ENCODE data around the gene SMIM24. TPM values are rescaled to one million over a fixed set of nuclear protein-coding genes. Genes with fewer than 3 reads are reported as not detected.

The SMIM24 gene
- total and polyA plus RNA-seq, 9 of the 15 experiments (the other 6 are each of a cell fraction or from before 2014, with no cell fraction given) = 0.45 to 12.3 (median 1.4) TPM; not detected in 1

GRCh38 chr19:3505598-3506383 is 25.5 kb upstream of the SMIM24 start, which contains the start of gene FZR1 (continued):
- TF ChIP-seq RNF219 (CRISPR knock-in tag; IDR thresholded peaks at IDR 0.05) (no peak), RNF2 (IDR thresholded peaks at IDR 0.05) (no peak), ARHGAP35 (IDR thresholded peaks at IDR 0.05; ENCODE audit: partially characterized antibody) (no peak), PHB (CRISPR knock-in tag; IDR thresholded peaks at IDR 0.05) (no peak), CCNT2 (IDR thresholded peaks at IDR 0.05; ENCODE audit: borderline replicate concordance, extremely low read depth, insufficient read length, low read depth, low read length) (peak; percentile 81), ESRRB (CRISPR knock-in tag; IDR thresholded peaks at IDR 0.05; ENCODE audit: borderline replicate concordance) (no peak), FOXP1 (CRISPR knock-in tag; IDR thresholded peaks at IDR 0.05) (0 out of 2 replicates have a peak, but pooled peaks have one; percentile 77), KAT8 (IDR thresholded peaks at IDR 0.05; ENCODE audit: low read depth) (no peak), MCM2 (IDR thresholded peaks at IDR 0.05; ENCODE audit: low read depth) (no peak), ATF1 (CRISPR knock-in tag; IDR thresholded peaks at IDR 0.05) (no peak; the same call in 1 of the 2 replicates), ATF1 (tag; IDR thresholded peaks at IDR 0.05) (peak; percentile 97), KAT2B (IDR thresholded peaks at IDR 0.05; ENCODE audit: low read depth, low read length) (no peak), ZNF146 (CRISPR knock-in tag; IDR thresholded peaks at IDR 0.05; ENCODE audit: unreplicated experiment) (no peak), FOXA3 (CRISPR knock-in tag; conservative IDR thresholded peaks at IDR 0.05 in 1 of 2, IDR thresholded peaks at IDR 0.05 in 1 of 2) (0 out of 4 replicates have a peak, but pooled peaks of 1 of the 2 experiments have one; percentile 77), ATF6 (CRISPR knock-in tag; IDR thresholded peaks at IDR 0.05) (no peak), ZSCAN32 (CRISPR knock-in tag; IDR thresholded peaks at IDR 0.05) (no peak), ATF2 (CRISPR knock-in tag; IDR thresholded peaks at IDR 0.05) (no peak), MYBL2 (IDR thresholded peaks at IDR 0.05; ENCODE audit: low read depth) (peak; percentile 96), MYBL2 (CRISPR knock-in tag; IDR thresholded peaks at IDR 0.05; ENCODE audit: borderline replicate concordance) (peak; percentile 83; the same call in 1 of the 2 replicates), HNRNPUL1 (IDR thresholded peaks at IDR 0.05; ENCODE audit: low read length) (no peak), TRIM25 (IDR thresholded peaks at IDR 0.05; ENCODE audit: borderline replicate concordance) (no peak)
